ENCODE measurements around the gene SSBP3.
A peak's percentile ranks its signal among the peaks of the same experiment; 100 is the strongest.

Gene SSBP3

DNA sequence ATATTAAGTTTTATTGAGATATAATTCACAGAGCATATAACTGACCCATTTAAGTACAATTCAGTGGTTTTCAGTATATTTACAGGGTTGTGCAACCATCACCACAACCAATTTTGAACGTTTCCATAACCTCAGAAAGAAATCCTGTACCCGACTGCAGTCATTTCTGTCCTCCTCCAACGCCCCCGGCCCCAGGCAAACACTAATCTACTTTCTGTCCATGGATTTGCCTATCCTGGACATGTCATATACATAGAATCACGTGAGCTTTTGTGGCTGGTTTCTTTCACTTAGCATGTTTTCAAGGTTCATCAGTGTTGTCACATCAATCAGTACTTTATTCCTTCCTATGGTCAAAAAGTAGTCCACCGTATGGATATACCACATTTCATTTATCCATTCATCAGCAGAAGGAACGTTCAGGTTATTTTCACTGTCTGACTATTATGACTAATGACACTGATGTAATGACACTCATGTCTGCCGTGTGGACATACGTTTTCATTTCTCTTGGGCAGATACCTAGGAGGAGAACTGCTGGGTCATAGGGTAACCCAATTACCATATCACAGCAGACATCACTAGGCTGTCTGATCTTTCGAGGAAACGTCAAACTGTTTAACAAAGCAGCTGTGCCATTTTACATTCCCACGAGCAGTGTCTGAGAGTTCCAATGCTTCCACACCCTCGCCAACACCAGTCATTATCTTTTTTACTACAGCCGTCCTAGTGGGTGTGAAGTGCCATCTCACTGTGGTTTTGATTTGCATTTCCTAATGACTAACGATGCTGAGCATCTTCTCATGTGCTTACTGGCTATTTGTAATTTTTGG lies 175.5 kb downstream of the SSBP3 start:
- no peak overlapping the region for H3K4me3 ChIP-seq
- TF ChIP-seq, protein P1, sequence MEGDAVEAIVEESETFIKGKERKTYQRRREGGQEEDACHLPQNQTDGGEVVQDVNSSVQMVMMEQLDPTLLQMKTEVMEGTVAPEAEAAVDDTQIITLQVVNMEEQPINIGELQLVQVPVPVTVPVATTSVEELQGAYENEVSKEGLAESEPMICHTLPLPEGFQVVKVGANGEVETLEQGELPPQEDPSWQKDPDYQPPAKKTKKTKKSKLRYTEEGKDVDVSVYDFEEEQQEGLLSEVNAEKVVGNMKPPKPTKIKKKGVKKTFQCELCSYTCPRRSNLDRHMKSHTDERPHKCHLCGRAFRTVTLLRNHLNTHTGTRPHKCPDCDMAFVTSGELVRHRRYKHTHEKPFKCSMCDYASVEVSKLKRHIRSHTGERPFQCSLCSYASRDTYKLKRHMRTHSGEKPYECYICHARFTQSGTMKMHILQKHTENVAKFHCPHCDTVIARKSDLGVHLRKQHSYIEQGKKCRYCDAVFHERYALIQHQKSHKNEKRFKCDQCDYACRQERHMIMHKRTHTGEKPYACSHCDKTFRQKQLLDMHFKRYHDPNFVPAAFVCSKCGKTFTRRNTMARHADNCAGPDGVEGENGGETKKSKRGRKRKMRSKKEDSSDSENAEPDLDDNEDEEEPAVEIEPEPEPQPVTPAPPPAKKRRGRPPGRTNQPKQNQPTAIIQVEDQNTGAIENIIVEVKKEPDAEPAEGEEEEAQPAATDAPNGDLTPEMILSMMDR (IDR thresholded peaks at IDR 0.05) = no peak
- no peaks in the 10 kb centered on the region for H3K27me3 ChIP-seq
- peaks cover 0 to 30% (median 22%) of the 10 kb centered on the region in 4 donors for H3K4me1 ChIP-seq
- intact Hi-C loops (cut with DNase I; ENCODE audit: low total_unique reads) = loop anchor here (10.0 kb wide), 1 partner anchor 106 kb away; no protein-coding TSS in a partner anchor
- H3K36me3 ChIP-seq = peaks cover 4 to 50% (median 28%) of the 10 kb centered on the region in 3 donors
- no peak overlapping the region for H3K27ac ChIP-seq
- H3K9me3 ChIP-seq = no peaks in the 10 kb centered on the region
- no peak for DNase-seq

DNA sequence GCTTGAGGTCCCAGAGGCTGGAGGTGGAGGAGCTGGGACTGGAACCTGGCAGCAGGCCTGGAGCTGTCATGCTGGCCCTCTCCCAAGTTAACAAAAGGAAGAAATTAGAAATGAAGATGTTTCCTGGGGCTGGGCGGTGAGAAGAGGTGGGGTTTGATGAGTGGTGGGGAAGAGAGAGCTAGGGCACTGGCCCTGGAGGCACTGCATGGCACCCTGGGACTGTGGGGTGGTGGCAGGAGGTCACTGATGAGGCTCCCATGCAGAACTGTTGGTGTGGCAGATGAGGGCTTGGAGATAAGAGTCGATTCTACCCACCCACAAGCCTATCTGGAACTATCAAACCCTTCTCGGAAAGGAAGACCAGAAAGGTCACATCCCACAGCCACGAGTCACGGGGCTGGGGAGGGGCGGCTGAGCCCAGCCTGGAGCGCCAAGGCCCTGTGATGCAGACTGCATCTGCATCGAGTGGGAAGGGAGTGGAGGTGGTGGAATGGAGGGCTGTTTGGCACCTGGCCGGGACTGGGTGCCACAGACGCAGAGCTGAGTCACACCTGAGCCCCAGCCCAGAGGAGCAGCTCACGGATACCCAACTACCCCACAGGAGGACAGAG lies 176.8 kb downstream of the SSBP3 start:
- peaks cover 0 to 56% (median 28%) of the 10 kb centered on the region in 3 donors for H3K36me3 ChIP-seq
- H3K27me3 ChIP-seq = no peaks in the 10 kb centered on the region
- no peak for DNase-seq
- peaks cover 0 to 30% (median 22%) of the 10 kb centered on the region in 4 donors for H3K4me1 ChIP-seq
- H3K27ac ChIP-seq = peak overlapping the region; percentile 56 to 74
- TF ChIP-seq, protein P1 (IDR thresholded peaks at IDR 0.05) = no peak
- H3K9me3 ChIP-seq = no peaks in the 10 kb centered on the region
- no peak overlapping the region for H3K4me3 ChIP-seq
- intact Hi-C loops (cut with DNase I; ENCODE audit: low total_unique reads) = loop anchor here (10.0 kb wide), 1 partner anchor 255 kb away; no protein-coding TSS in a partner anchor

DNA sequence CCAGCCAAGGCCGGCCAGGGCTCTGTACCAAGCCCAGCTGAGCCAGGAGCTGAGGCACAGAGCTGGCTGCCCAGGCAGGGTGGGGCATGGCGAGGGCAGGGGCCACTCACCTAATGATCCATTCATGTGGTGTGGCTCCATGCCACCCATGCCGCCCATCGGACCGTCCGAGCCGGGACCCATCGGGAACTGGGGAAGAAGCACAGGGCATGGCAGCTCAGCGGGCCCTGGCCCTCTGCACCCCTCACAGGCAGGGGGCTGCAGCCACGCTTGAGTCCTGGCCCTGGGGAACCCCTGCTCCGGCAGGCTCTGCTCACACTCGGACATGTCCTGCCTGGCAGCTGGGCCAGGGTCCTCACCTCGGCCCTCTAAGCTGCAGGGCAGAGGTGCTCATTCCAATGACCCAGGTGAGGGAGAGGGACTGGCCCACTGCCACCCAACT lies 177.5 kb downstream of the SSBP3 start:
- H3K4me3 ChIP-seq = no peak overlapping the region
- peaks cover 0 to 61% (median 28%) of the 10 kb centered on the region in 3 donors for H3K36me3 ChIP-seq
- no peaks in the 10 kb centered on the region for H3K9me3 ChIP-seq
- H3K27me3 ChIP-seq = no peaks in the 10 kb centered on the region
- H3K27ac ChIP-seq = peak overlapping the region; percentile 56 to 74
- peaks cover 0 to 30% (median 22%) of the 10 kb centered on the region in 4 donors for H3K4me1 ChIP-seq
- TF ChIP-seq, protein P1 (IDR thresholded peaks at IDR 0.05) = no peak
- intact Hi-C loops (cut with DNase I; ENCODE audit: low total_unique reads) = loop anchor here (10.0 kb wide), 1 partner anchor 256 kb away; no protein-coding TSS in a partner anchor
- no peak for DNase-seq

DNA sequence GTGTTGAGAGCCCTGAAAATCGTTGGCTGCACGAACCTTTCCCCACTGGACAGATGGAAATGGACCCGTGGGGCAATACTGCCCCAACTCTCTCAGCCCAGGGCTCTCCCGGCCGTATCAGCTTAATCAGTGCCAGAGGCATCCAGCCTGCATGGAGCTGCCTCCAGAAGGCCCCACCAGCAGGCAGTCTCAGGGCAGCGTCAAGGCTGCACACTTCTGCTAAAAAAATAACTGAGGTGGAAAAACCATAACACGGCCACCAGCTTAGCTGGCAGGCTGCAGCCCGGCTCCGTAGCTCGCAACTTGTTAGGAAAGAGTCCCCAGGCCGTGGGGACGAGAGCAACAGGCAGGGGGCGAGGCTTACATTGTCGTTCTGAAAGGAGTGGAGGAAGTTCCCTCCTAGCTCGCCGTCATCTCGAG lies 178.3 kb downstream of the SSBP3 start:
- peaks cover 0 to 62% (median 28%) of the 10 kb centered on the region in 3 donors for H3K36me3 ChIP-seq
- DNase-seq = no peak
- TF ChIP-seq, protein P1 (IDR thresholded peaks at IDR 0.05) = no peak
- peaks cover 0 to 30% (median 22%) of the 10 kb centered on the region in 4 donors for H3K4me1 ChIP-seq
- no peaks in the 10 kb centered on the region for H3K9me3 ChIP-seq
- H3K27me3 ChIP-seq = no peaks in the 10 kb centered on the region
- intact Hi-C loops (cut with DNase I; ENCODE audit: low total_unique reads) = loop anchor here (10.0 kb wide), 1 partner anchor 257 kb away; no protein-coding TSS in a partner anchor
- H3K4me3 ChIP-seq = no peak overlapping the region
- H3K27ac ChIP-seq = peak overlapping the region; percentile 56 to 74

DNA sequence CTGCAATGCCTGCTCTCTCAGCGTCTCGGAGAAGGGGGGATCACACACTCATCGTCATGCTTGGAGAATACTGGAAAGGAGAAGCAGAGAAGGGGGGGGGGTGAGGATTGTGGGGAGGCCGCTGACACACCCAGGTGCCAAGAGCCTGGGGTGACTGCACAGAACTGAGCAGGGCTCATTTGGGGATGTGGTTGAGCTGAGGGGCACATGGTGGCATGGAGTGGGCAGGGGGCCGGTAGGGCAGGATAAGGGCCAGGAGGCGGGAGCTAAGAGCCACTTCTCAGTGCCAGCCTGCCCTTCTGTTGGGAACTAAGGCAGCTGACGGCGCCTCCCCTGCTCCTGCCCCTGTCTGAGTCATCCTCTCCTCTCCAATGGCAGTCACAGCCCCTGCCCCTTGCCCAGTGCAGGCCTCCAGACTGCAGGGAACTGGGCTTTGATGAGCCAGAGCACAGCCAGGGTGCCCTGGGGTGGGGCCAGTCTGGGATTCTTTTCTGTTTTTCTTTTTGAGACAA lies 179.0 kb downstream of the SSBP3 start:
- peak overlapping the region; percentile 56 to 74 for H3K27ac ChIP-seq

More for the DNA sequence above, 179.0 kb downstream of the SSBP3 start:
- H3K27me3 ChIP-seq = no peaks in the 10 kb centered on the region
- H3K36me3 ChIP-seq = peaks cover 0 to 62% (median 27%) of the 10 kb centered on the region in 3 donors
- no peaks in the 10 kb centered on the region for H3K9me3 ChIP-seq
- H3K4me1 ChIP-seq = peaks cover 0 to 30% (median 22%) of the 10 kb centered on the region in 4 donors
- intact Hi-C loops (cut with DNase I; ENCODE audit: low total_unique reads) = loop anchor here (10.0 kb wide), 1 partner anchor 258 kb away; no protein-coding TSS in a partner anchor
- TF ChIP-seq, protein P1 (IDR thresholded peaks at IDR 0.05) = no peak
- peak; percentile 63 to 88 for DNase-seq
- H3K4me3 ChIP-seq = no peak overlapping the region

All from tibial artery (tissue), 4 donors.